Loucy (cell line): Measurements from ENCODE around the gene AKIP1.
"Not testable (repeated sequence)": the region's sequence is repeated elsewhere in the genome, so short reads cannot be mapped to it uniquely, and the experiment has no call there.

Experiments used
- H2AFZ ChIP-seq: fragments of 200-600 bp; sonication (generic); 2 replicates; pipeline ENCODE4 v1.6.0; 2016; ENCODE audit warnings: antibody characterized with exemption, mild to moderate bottlenecking, low read length, moderate library complexity
- H3F3A ChIP-seq: fragments of 200-600 bp; 2 replicates; pipeline ENCODE4 v1.6.0; 2016; ENCODE audit warnings: antibody characterized with exemption, low read depth, mild to moderate bottlenecking
- H3K27me3 ChIP-seq: fragments of 200-600 bp; sonication (generic); 2 replicates; pipeline ENCODE4 v1.6.1; 2014; ENCODE audit warnings: low read length, mild to moderate bottlenecking; ENCODE audit not compliant: insufficient read depth, poor library complexity, severe bottlenecking
- H3K36me3 ChIP-seq: fragments of 200-600 bp; sonication (generic); 2 replicates; pipeline ENCODE4 v1.6.1; 2016; ENCODE audit warnings: low read length; ENCODE audit not compliant: insufficient read depth
- H3K4me1 ChIP-seq: fragments of 200-600 bp; sonication (generic); 2 replicates; pipeline ENCODE4 v1.5.1; 2014; ENCODE audit warnings: low read length, mild to moderate bottlenecking; ENCODE audit not compliant: insufficient read depth, poor library complexity, severe bottlenecking
- H3K4me2 ChIP-seq: fragments of 200-600 bp; sonication (generic); 2 replicates; pipeline ENCODE4 v1.6.0; 2014; ENCODE audit warnings: antibody characterized with exemption, low read length, low read depth, mild to moderate bottlenecking; ENCODE audit not compliant: poor library complexity, severe bottlenecking
- H3K4me3 ChIP-seq: fragments of 200-600 bp; sonication (generic); 2 replicates; pipeline ENCODE4 v1.5.1; 2014; ENCODE audit warnings: low read length, mild to moderate bottlenecking, mixed read lengths; ENCODE audit not compliant: poor library complexity, severe bottlenecking
- H3K79me2 ChIP-seq: fragments of 200-600 bp; sonication (generic); 2 replicates; pipeline ENCODE4 v1.6.1; 2014; ENCODE audit warnings: low read length; ENCODE audit not compliant: insufficient read depth
- H3K9ac ChIP-seq: fragments of 200-600 bp; sonication (generic); 2 replicates; pipeline ENCODE4 v1.6.0; 2014; ENCODE audit warnings: mild to moderate bottlenecking, low read depth, low read length, moderate library complexity; ENCODE audit not compliant: poor library complexity, severe bottlenecking
- H3K9me2 ChIP-seq: fragments of 200-600 bp; sonication (generic); replicated peaks from 2 replicates; pipeline ENCODE4 v1.6.1; 2016; ENCODE audit warnings: low read depth, low read length, mixed read lengths
- H3K9me3 ChIP-seq: fragments of 200-600 bp; sonication (generic); 2 replicates; pipeline ENCODE4 v1.6.1; 2014; ENCODE audit warnings: mild to moderate bottlenecking, antibody characterized with exemption, low read length, low read depth; ENCODE audit not compliant: insufficient read depth
- H4K20me1 ChIP-seq: fragments of 200-600 bp; sonication (generic); 2 replicates; pipeline ENCODE4 v1.6.0; 2014; ENCODE audit warnings: antibody characterized with exemption, low read length, mild to moderate bottlenecking; ENCODE audit not compliant: insufficient read depth, poor library complexity, severe bottlenecking
- EZH2phosphoT487 ChIP-seq: fragments of 200-600 bp; IDR thresholded peaks from 2 replicates; pipeline ENCODE4 v1.6.1; 2018; ENCODE audit warnings: antibody characterized with exemption, mild to moderate bottlenecking, moderate library complexity, borderline replicate concordance
- TF ChIP-seq, protein P1 (sequence below): fragments of 200-600 bp; sonication (generic); conservative IDR thresholded peaks from 2 replicates; pipeline ENCODE4 v1.5.1; 2014; ENCODE audit warnings: mild to moderate bottlenecking, antibody characterized with exemption, low read length

AKIP1 gene

DNA sequence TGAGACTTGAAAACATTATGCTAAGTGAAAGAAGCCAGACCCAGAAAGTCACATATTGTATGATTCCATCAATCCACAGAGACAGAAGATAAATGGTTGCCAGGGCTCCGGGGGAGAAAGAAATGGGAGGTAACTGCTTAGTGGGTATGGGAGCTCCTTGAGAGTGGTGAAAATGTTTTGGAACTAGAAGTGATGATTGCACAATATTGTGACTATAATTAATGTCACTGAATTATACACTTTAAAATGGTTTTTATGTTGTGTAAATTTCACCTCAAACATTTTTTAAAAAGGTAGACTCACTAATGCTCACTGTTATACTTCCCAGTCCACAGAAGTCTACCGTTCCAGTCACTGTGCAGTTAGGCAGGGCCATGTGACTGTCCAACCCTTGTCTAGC, 32.2 kb upstream of the AKIP1 start:
- H3K9me3 ChIP-seq: no peaks in the 10 kb centered on the region
- H4K20me1 ChIP-seq: no peaks in the 10 kb centered on the region
- no peak overlapping the region for H3K4me2 ChIP-seq
- no peak for TF ChIP-seq EZH2phosphoT487
- TF ChIP-seq, protein P1, sequence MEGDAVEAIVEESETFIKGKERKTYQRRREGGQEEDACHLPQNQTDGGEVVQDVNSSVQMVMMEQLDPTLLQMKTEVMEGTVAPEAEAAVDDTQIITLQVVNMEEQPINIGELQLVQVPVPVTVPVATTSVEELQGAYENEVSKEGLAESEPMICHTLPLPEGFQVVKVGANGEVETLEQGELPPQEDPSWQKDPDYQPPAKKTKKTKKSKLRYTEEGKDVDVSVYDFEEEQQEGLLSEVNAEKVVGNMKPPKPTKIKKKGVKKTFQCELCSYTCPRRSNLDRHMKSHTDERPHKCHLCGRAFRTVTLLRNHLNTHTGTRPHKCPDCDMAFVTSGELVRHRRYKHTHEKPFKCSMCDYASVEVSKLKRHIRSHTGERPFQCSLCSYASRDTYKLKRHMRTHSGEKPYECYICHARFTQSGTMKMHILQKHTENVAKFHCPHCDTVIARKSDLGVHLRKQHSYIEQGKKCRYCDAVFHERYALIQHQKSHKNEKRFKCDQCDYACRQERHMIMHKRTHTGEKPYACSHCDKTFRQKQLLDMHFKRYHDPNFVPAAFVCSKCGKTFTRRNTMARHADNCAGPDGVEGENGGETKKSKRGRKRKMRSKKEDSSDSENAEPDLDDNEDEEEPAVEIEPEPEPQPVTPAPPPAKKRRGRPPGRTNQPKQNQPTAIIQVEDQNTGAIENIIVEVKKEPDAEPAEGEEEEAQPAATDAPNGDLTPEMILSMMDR: no peak
- H2AFZ ChIP-seq: no peak overlapping the region
- H3K9me2 ChIP-seq: no peaks in the 10 kb centered on the region
- H3K4me1 ChIP-seq: peaks cover 3% of the 10 kb centered on the region
- H3F3A ChIP-seq: no peaks in the 10 kb centered on the region
- H3K79me2 ChIP-seq: no peaks in the 10 kb centered on the region
- no peak overlapping the region for H3K4me3 ChIP-seq
- no peaks in the 10 kb centered on the region for H3K27me3 ChIP-seq
- no peak overlapping the region for H3K9ac ChIP-seq
- no peaks in the 10 kb centered on the region for H3K36me3 ChIP-seq

DNA sequence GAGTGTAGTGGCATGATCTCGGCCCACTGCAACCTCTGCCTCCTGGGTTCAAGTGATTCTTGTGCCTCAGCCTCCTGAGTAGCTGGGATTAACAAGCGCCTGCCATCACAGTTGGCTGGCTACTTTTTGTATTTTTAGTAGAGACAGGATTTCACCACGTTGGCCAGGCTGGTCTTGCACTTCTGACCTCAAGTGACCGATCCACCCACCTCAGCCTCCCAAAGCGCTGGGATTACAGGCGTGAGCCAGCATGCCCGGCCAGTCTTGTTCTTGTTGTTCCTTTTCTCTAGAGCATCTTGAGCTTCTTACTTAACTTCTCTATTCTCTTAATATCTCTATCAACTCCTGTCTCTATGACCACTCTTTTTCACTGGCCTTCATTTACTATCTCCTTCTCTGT, 29.4 kb upstream of the AKIP1 start:
- not testable (repeated sequence) for H3K36me3 ChIP-seq, H3K9ac ChIP-seq, H3K4me3 ChIP-seq, H3K9me2 ChIP-seq, H3K79me2 ChIP-seq, H3K4me1 ChIP-seq, H2AFZ ChIP-seq, H3K27me3 ChIP-seq, H3K4me2 ChIP-seq, H3F3A ChIP-seq, H4K20me1 ChIP-seq, H3K9me3 ChIP-seq

GRCh38 chr11:8886322-8886721, 24.7 kb upstream of the AKIP1 start:
- no peak overlapping the region for H3K4me2 ChIP-seq
- H3F3A ChIP-seq: no peaks in the 10 kb centered on the region
- no peaks in the 10 kb centered on the region for H3K9me3 ChIP-seq
- H3K27me3 ChIP-seq: no peaks in the 10 kb centered on the region
- no peak overlapping the region for H3K9ac ChIP-seq
- no peak overlapping the region for H2AFZ ChIP-seq
- no peaks in the 10 kb centered on the region for H3K36me3 ChIP-seq
- no peaks in the 10 kb centered on the region for H3K79me2 ChIP-seq
- H3K4me3 ChIP-seq: no peak overlapping the region
- H4K20me1 ChIP-seq: no peaks in the 10 kb centered on the region
- no peaks in the 10 kb centered on the region for H3K4me1 ChIP-seq
- TF ChIP-seq, protein P1: no peak
- no peak for TF ChIP-seq EZH2phosphoT487
- H3K9me2 ChIP-seq: no peaks in the 10 kb centered on the region

DNA sequence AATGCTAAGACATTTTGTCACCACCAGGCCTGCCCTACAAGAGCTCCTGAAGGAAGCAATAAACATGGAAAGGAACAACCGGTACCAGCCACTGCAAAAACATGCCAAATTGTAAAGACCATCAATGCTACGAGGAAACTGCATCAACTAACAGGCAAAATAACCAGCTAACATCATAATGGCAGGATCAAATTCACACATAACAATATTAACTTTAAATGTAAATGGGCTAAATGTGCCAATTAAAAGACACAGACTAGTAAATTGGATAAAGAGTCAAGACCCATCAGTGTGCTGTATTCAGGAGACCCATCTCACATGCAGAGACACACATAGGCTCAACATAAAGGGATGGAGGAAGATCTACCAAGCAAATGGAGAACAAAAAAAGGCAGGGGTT, 19.8 kb upstream of the AKIP1 start:
- H4K20me1 ChIP-seq, H3K4me2 ChIP-seq, H3K36me3 ChIP-seq, H3F3A ChIP-seq, H2AFZ ChIP-seq, H3K9me2 ChIP-seq, H3K27me3 ChIP-seq, H3K9me3 ChIP-seq, H3K4me3 ChIP-seq, H3K79me2 ChIP-seq, H3K9ac ChIP-seq, H3K4me1 ChIP-seq: not testable (repeated sequence)
